GM18517 (cell line): Measurements from ENCODE around the gene GPATCH2L.
A peak's percentile ranks its signal among the peaks of the same experiment; 100 is the strongest.

Source experiments
- ATAC-seq: cut with Tn5 transposase; IDR thresholded peaks from one replicate; pipeline ENCODE4 v1.9.1; 2021; ENCODE audit warnings: mild to moderate bottlenecking, moderate library complexity; ENCODE audit not compliant: unreplicated experiment

The GPATCH2L gene

GRCh38 chr14:76135722-76136121 lies 16.0 kb upstream of the GPATCH2L start:
- ATAC-seq, result no peak

GRCh38 chr14:76136476-76137110 lies 15.1 kb upstream of the GPATCH2L start:
- no peak for ATAC-seq

GRCh38 chr14:76138119-76138757 lies 13.5 kb upstream of the GPATCH2L start:
- ATAC-seq, result no peak

- ATAC-seq, result no peak
Measured at GRCh38 chr14:76138758-76139723, 12.7 kb upstream of the GPATCH2L start.

- no peak for ATAC-seq
Measured at GRCh38 chr14:76143642-76144041, 8.1 kb upstream of the GPATCH2L start.

- no peak for ATAC-seq
Measured at GRCh38 chr14:76146976-76147375, 4.7 kb upstream of the GPATCH2L start.

- no peak for ATAC-seq
Measured at GRCh38 chr14:76149196-76149595, 2.5 kb upstream of the GPATCH2L start.

- peak; percentile 69 for ATAC-seq
Measured at GRCh38 chr14:76152333-76152681, 585 bp downstream of the GPATCH2L start.

- ATAC-seq, result no peak
Measured at GRCh38 chr14:76153919-76154318, 2.2 kb downstream of the GPATCH2L start.

GRCh38 chr14:76154539-76155126 lies 2.9 kb downstream of the GPATCH2L start:
- ATAC-seq, result no peak

GRCh38 chr14:76163668-76164363 lies 12.1 kb downstream of the GPATCH2L start:
- no peak for ATAC-seq

- no peak for ATAC-seq
Measured at GRCh38 chr14:76168531-76168930, 16.8 kb downstream of the GPATCH2L start.

- ATAC-seq, result no peak
Measured at GRCh38 chr14:76169776-76170175, 18.1 kb downstream of the GPATCH2L start.

- no peak for ATAC-seq
Measured at GRCh38 chr14:76174982-76175381, 23.3 kb downstream of the GPATCH2L start.

GRCh38 chr14:76175942-76176341 lies 24.2 kb downstream of the GPATCH2L start:
- ATAC-seq, result no peak

GRCh38 chr14:76181546-76181945 lies 29.8 kb downstream of the GPATCH2L start:
- no peak for ATAC-seq

- ATAC-seq, result peak; percentile 73
Measured at GRCh38 chr14:76186308-76187027, 34.7 kb downstream of the GPATCH2L start.

- ATAC-seq, result no peak
Measured at GRCh38 chr14:76191297-76191696, 39.6 kb downstream of the GPATCH2L start.

- ATAC-seq, result no peak
Measured at GRCh38 chr14:76193696-76194095, 42.0 kb downstream of the GPATCH2L start.

- ATAC-seq, result peak; percentile 76
Measured at GRCh38 chr14:76194327-76194726, 42.6 kb downstream of the GPATCH2L start.
